Stimulated activated CD8-positive, alpha-beta memory T cell treated with anti-CD3 and anti-CD28 coated beads, Interleukin-15, amount 100 ng/mL, for 4 hours (primary cell): ENCODE results near the gene SPINK4.

ENCODE experiments used
- DNase-seq, 2 donors: peaks; one replicate each; pipeline ENCODE4 v3.0.0-alpha.2; 2020; ENCODE audit warnings: low read depth in 2 of 2

The SPINK4 gene

GRCh38 chr9:33291901-33292300 is 51.9 kb downstream of the SPINK4 start:
- no peak for DNase-seq

- DNase-seq, result no peak
Observed at GRCh38 chr9:33293782-33294181, 53.8 kb downstream of the SPINK4 start.

- DNase-seq, result no peak
Observed at GRCh38 chr9:33294670-33295432, 54.9 kb downstream of the SPINK4 start.

GRCh38 chr9:33295571-33295970 is 55.6 kb downstream of the SPINK4 start:
- no peak for DNase-seq

GRCh38 chr9:33297432-33297831 is 57.5 kb downstream of the SPINK4 start:
- DNase-seq, result no peak
